ENCODE measurements around the gene MTHFD2L.

Gene MTHFD2L

DNA sequence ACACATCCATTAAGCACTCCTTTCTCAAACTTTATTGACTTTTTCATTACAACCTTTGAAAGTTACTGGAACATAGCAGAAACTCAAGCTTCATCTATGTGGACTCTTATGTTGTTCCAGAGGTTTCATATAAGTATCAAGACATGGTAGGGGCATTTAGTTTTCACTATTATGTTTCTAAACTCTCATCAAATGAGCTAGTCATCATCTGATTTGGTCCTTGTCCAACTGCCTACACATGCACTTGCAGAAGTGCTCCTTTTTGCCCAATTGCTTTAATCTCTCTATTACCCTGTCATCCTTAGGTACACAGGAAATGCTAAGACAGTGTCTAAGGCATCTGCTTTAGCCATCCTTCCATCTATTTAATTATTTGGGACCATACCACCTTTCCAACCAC is 108.2 kb downstream of the MTHFD2L start:
- Histone ChIP-seq H2AFZ (ENCODE audit: low read depth, low read length, severe bottlenecking) (no peak overlapping the region), H3K9me2 (replicated peaks; ENCODE audit: insufficient read depth, low read length) (no peaks in the 10 kb centered on the region), H3K36me3 (ENCODE audit: low read length) (no peaks in the 10 kb centered on the region), H3K9me3 (ENCODE audit: insufficient read depth, low read length) (no peaks in the 10 kb centered on the region), H3K27me3 (ENCODE audit: low read length) (no peaks in the 10 kb centered on the region), H3F3A (ENCODE audit: insufficient read depth) (no peaks in the 10 kb centered on the region), H4K20me1 (ENCODE audit: low read depth, low read length) (no peaks in the 10 kb centered on the region), H3K27ac (ENCODE audit: low read depth, low read length) (no peak overlapping the region), H3K4me2 (ENCODE audit: low read depth, low read length, poor library complexity, severe bottlenecking) (no peak overlapping the region), H3K9ac (ENCODE audit: low read length) (no peak overlapping the region), H3K79me2 (ENCODE audit: insufficient read depth, low read length) (no peaks in the 10 kb centered on the region), H3K4me3 (ENCODE audit: insufficient read depth, low read length, poor library complexity, severe bottlenecking) (no peak overlapping the region)
- TF ChIP-seq EZH2phosphoT487 (conservative IDR thresholded peaks at IDR 0.05; ENCODE audit: low read length) = no peak
- TF ChIP-seq, protein P1, sequence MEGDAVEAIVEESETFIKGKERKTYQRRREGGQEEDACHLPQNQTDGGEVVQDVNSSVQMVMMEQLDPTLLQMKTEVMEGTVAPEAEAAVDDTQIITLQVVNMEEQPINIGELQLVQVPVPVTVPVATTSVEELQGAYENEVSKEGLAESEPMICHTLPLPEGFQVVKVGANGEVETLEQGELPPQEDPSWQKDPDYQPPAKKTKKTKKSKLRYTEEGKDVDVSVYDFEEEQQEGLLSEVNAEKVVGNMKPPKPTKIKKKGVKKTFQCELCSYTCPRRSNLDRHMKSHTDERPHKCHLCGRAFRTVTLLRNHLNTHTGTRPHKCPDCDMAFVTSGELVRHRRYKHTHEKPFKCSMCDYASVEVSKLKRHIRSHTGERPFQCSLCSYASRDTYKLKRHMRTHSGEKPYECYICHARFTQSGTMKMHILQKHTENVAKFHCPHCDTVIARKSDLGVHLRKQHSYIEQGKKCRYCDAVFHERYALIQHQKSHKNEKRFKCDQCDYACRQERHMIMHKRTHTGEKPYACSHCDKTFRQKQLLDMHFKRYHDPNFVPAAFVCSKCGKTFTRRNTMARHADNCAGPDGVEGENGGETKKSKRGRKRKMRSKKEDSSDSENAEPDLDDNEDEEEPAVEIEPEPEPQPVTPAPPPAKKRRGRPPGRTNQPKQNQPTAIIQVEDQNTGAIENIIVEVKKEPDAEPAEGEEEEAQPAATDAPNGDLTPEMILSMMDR (IDR thresholded peaks at IDR 0.05; ENCODE audit: insufficient read depth, low read length, poor library complexity, severe bottlenecking) = no peak

DNA sequence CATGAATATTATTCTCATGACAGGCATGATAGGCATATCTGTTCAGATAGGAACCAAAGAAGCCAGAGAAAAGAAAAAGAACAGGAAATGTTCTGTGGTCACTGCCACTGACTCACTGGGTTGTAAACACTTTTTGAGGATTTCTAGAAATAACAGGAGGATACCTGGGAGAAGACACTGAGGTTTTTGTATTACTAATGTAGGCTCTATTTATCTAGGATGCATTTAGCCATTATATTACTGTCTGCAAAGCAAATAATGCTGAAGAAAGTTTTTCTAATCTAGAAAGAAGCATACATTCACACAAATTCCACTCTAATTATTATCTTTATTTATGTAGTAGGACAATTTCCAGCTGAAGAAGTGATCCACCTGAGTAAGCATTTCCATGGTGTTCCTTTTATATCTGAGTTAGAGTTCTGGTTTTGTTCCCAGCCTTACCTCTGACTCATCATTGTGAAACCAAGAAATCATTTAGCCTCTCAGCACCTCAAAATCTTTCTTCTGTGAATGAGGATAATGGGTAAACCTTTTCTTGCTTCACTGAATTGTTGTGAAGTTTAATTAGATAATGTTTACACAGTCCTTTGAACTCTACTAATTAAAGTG is 110.2 kb downstream of the MTHFD2L start:
- H3K4me3 ChIP-seq (ENCODE audit: insufficient read depth, low read length, poor library complexity, severe bottlenecking) = no peak overlapping the region
- no peaks in the 10 kb centered on the region for H3K9me3 ChIP-seq (ENCODE audit: insufficient read depth, low read length)
- no peaks in the 10 kb centered on the region for H4K20me1 ChIP-seq (ENCODE audit: low read depth, low read length)
- H3K36me3 ChIP-seq (ENCODE audit: low read length) = no peaks in the 10 kb centered on the region
- no peak overlapping the region for H2AFZ ChIP-seq (ENCODE audit: low read depth, low read length, severe bottlenecking)
- no peaks in the 10 kb centered on the region for H3F3A ChIP-seq (ENCODE audit: insufficient read depth)
- no peak overlapping the region for H3K27ac ChIP-seq (ENCODE audit: low read depth, low read length)
- H3K9ac ChIP-seq (ENCODE audit: low read length) = no peak overlapping the region
- H3K9me2 ChIP-seq (replicated peaks; ENCODE audit: insufficient read depth, low read length) = no peaks in the 10 kb centered on the region
- no peak overlapping the region for H3K4me2 ChIP-seq (ENCODE audit: low read depth, low read length, poor library complexity, severe bottlenecking)
- H3K79me2 ChIP-seq (ENCODE audit: insufficient read depth, low read length) = no peaks in the 10 kb centered on the region
- H3K27me3 ChIP-seq (ENCODE audit: low read length) = no peaks in the 10 kb centered on the region
- TF ChIP-seq, protein P1 (IDR thresholded peaks at IDR 0.05; ENCODE audit: insufficient read depth, low read length, poor library complexity, severe bottlenecking) = no peak
- no peak for TF ChIP-seq EZH2phosphoT487 (conservative IDR thresholded peaks at IDR 0.05; ENCODE audit: low read length)

DNA sequence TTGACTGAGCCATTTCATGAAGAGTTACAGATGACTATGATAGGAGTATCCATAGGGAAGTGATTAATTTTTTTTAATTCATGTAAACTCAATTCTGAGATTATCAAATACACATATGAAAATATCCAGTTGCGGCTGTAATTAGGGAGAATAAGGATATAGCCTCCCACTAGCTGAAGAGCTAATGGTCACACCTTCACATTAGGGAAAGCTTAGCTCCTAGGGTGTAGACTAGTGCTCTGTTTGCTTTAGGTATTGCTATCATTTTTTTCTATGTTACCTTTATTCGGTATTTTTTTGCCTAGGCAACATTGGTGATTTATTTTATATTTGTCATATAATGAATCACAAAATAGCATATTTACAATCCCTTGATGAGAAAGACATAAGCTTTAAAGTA is 110.7 kb downstream of the MTHFD2L start:
- no peaks in the 10 kb centered on the region for H4K20me1 ChIP-seq (ENCODE audit: low read depth, low read length)
- H3K27me3 ChIP-seq (ENCODE audit: low read length) = no peaks in the 10 kb centered on the region
- no peak overlapping the region for H3K4me3 ChIP-seq (ENCODE audit: insufficient read depth, low read length, poor library complexity, severe bottlenecking)
- no peaks in the 10 kb centered on the region for H3K36me3 ChIP-seq (ENCODE audit: low read length)
- no peaks in the 10 kb centered on the region for H3K79me2 ChIP-seq (ENCODE audit: insufficient read depth, low read length)
- no peaks in the 10 kb centered on the region for H3K9me2 ChIP-seq (replicated peaks; ENCODE audit: insufficient read depth, low read length)
- H3K9ac ChIP-seq (ENCODE audit: low read length) = no peak overlapping the region
- H3F3A ChIP-seq (ENCODE audit: insufficient read depth) = no peaks in the 10 kb centered on the region
- no peak overlapping the region for H3K4me2 ChIP-seq (ENCODE audit: low read depth, low read length, poor library complexity, severe bottlenecking)
- no peak overlapping the region for H2AFZ ChIP-seq (ENCODE audit: low read depth, low read length, severe bottlenecking)
- H3K9me3 ChIP-seq (ENCODE audit: insufficient read depth, low read length) = no peaks in the 10 kb centered on the region
- TF ChIP-seq, protein P1 (IDR thresholded peaks at IDR 0.05; ENCODE audit: insufficient read depth, low read length, poor library complexity, severe bottlenecking) = no peak
- TF ChIP-seq EZH2phosphoT487 (conservative IDR thresholded peaks at IDR 0.05; ENCODE audit: low read length) = no peak
- no peak overlapping the region for H3K27ac ChIP-seq (ENCODE audit: low read depth, low read length)
